T-helper 2 cell treated with Interferon-gamma antibody and Interleukin-4, amounts not matched to agents 100 ng/mL and 5 ng/mL, for 36 hours (primary cell): ENCODE measurements around the gene CCL24. TPM values are rescaled to one million over a fixed set of nuclear protein-coding genes. Genes with fewer than 3 reads are reported as not detected.
"Not testable (repeated sequence)": the region's sequence is repeated elsewhere in the genome, so short reads cannot be mapped to it uniquely, and the experiment has no call there.

Experiments
- intact Hi-C: fragments of 100-400 bp; cut with micrococcal nuclease; formaldehyde crosslinking; loops from one replicate; pipeline ENCODE4 v1.15.1; 2023
- total RNA-seq: library from RNA; stranded (reverse); gene quantifications from 2 replicates; pipeline ENCODE4 v1.2.3, GENCODE V29; 2022

Gene CCL24
- total RNA-seq, result not detected in 2 replicates

- intact Hi-C loops, result no loop called here
These were observed at the start of gene CCL24 for GRCh38 chr7:75813781-75814236. Gene CCL24, minus strand, starts transcription at chr7:75813806. Its CDS starts 91 bp downstream, at chr7:75813715.

GRCh38 chr7:75861636-75862035 is 48.0 kb upstream of the CCL24 start:
- intact Hi-C loops, result no loop called here

- intact Hi-C loops, result no loop called here
These were observed 44.8 kb upstream of the CCL24 start for GRCh38 chr7:75858410-75858809.

GRCh38 chr7:75856536-75856935 is 42.9 kb upstream of the CCL24 start:
- intact Hi-C loops, result no loop called here

GRCh38 chr7:75854813-75855345 is 41.3 kb upstream of the CCL24 start:
- intact Hi-C loops, result not testable (repeated sequence)

- intact Hi-C loops, result no loop called here
These were observed 40.6 kb upstream of the CCL24 start for GRCh38 chr7:75854233-75854632.

- intact Hi-C loops, result no loop called here
These were observed 36.6 kb upstream of the CCL24 start for GRCh38 chr7:75850235-75850634.

GRCh38 chr7:75849573-75849972 is 36.0 kb upstream of the CCL24 start:
- intact Hi-C loops, result no loop called here

- intact Hi-C loops, result no loop called here
These were observed 34.1 kb upstream of the CCL24 start for GRCh38 chr7:75847707-75848106.

- intact Hi-C loops, result not testable (repeated sequence)
These were observed 31.5 kb upstream of the CCL24 start for GRCh38 chr7:75845132-75845531.

GRCh38 chr7:75844158-75844557 is 30.6 kb upstream of the CCL24 start:
- intact Hi-C loops, result no loop called here

GRCh38 chr7:75843613-75844116 is 30.1 kb upstream of the CCL24 start:
- intact Hi-C loops, result no loop called here

- intact Hi-C loops, result no loop called here
These were observed 29.3 kb upstream of the CCL24 start for GRCh38 chr7:75842836-75843446.

GRCh38 chr7:75840029-75840428 is 26.4 kb upstream of the CCL24 start:
- intact Hi-C loops, result no loop called here

- intact Hi-C loops, result not testable (repeated sequence)
These were observed 24.8 kb upstream of the CCL24 start for GRCh38 chr7:75838281-75838930.

GRCh38 chr7:75836798-75837197 is 23.2 kb upstream of the CCL24 start:
- intact Hi-C loops, result no loop called here

- intact Hi-C loops, result no loop called here
These were observed 22.2 kb upstream of the CCL24 start for GRCh38 chr7:75835688-75836285.

- intact Hi-C loops, result not testable (repeated sequence)
These were observed 20.1 kb upstream of the CCL24 start for GRCh38 chr7:75833662-75834061.

- intact Hi-C loops, result no loop called here
These were observed 17.4 kb upstream of the CCL24 start for GRCh38 chr7:75830978-75831377.

GRCh38 chr7:75829656-75830055 is 16.1 kb upstream of the CCL24 start:
- intact Hi-C loops, result not testable (repeated sequence)

- intact Hi-C loops, result no loop called here
These were observed 9.7 kb upstream of the CCL24 start for GRCh38 chr7:75823198-75823910.

GRCh38 chr7:75820688-75821087 is 7.1 kb upstream of the CCL24 start:
- intact Hi-C loops, result no loop called here
